ENCODE measurements around the gene RPL36AL. TPM values are rescaled to one million over a fixed set of nuclear protein-coding genes. Genes with fewer than 3 reads are reported as not detected.
"Not testable (repeated sequence)": the region's sequence is repeated elsewhere in the genome, so short reads cannot be mapped to it uniquely, and the experiment has no call there.

The RPL36AL gene
- total RNA-seq, 1 experiment from 2014 or later, result 408 TPM

- H3K9me2 ChIP-seq (replicated peaks; ENCODE audit: low read length), result no peaks in the 10 kb centered on the region
- H3K9ac ChIP-seq (ENCODE audit: low read length), result peak overlapping the region; percentile 92
- CTCF ChIA-PET, result interaction anchor here (1.4 kb wide), 1 partner anchor 12 kb away, joined by 6 read pairs; no protein-coding TSS in a partner anchor
- peaks cover 31% of the 10 kb centered on the region for H4K20me1 ChIP-seq (ENCODE audit: low read length)
- H3K36me3 ChIP-seq (ENCODE audit: low read depth, low read length), result peaks cover 17% of the 10 kb centered on the region
- no peak for ATAC-seq
- H3K79me2 ChIP-seq (ENCODE audit: low read length), result peaks cover 91% of the 10 kb centered on the region
- H3K4me3 ChIP-seq (ENCODE audit: low read length), result peak overlapping the region; percentile 92
- DNase-seq, result peak; percentile 39
- H3F3A ChIP-seq (ENCODE audit: low read length, unreplicated experiment), result peaks cover 7% of the 10 kb centered on the region
- TSS peak; percentile 58 for BruUV-seq (replicated peaks)
- TF ChIP-seq EZH2phosphoT487 (IDR thresholded peaks at IDR 0.05; ENCODE audit: borderline replicate concordance, low read length), result no peak
- H3K27me3 ChIP-seq (ENCODE audit: low read length), result no peaks in the 10 kb centered on the region
- H2AFZ ChIP-seq (ENCODE audit: low read length), result peak overlapping the region; percentile 72; the same call in 1 of the 2 replicates
- H3K27ac ChIP-seq (ENCODE audit: low read length), result no peak overlapping the region
- POLR2A ChIA-PET (ENCODE audit: unreplicated experiment), result no interaction called here
- H3K4me2 ChIP-seq (ENCODE audit: low read length), result peak overlapping the region; percentile 96
- H3K9me3 ChIP-seq (ENCODE audit: low read length), result no peaks in the 10 kb centered on the region
- peaks cover 45% of the 10 kb centered on the region for H3K4me1 ChIP-seq (ENCODE audit: insufficient read depth, low read length)
- intact Hi-C loops (cut with micrococcal nuclease), result loop anchor here (5.0 kb wide), 1 partner anchor 70 kb away; the partner anchor contains the start of gene KLHDC1
These were observed 1.7 kb upstream of the RPL36AL start for GRCh38 chr14:49622022-49622607.

- H3K27me3 ChIP-seq (ENCODE audit: low read length), result no peaks in the 10 kb centered on the region
- intact Hi-C loops (cut with micrococcal nuclease), result loop anchor here (5.0 kb wide), 1 partner anchor 71 kb away; the partner anchor contains the start of gene KLHDC1
- CTCF ChIA-PET, result interaction anchor here (0.7 to 1.7 kb wide), 3 partner anchors 13 to 160 kb away, joined by 4 to 8 read pairs (median 6); no protein-coding TSS in a partner anchor
- BruUV-seq (replicated peaks), result no TSS peak
- H3K27ac ChIP-seq (ENCODE audit: low read length), result peak overlapping the region; percentile 85; the same call in 1 of the 2 replicates
- peaks cover 15% of the 10 kb centered on the region for H3K36me3 ChIP-seq (ENCODE audit: low read depth, low read length)
- H2AFZ ChIP-seq (ENCODE audit: low read length), result peak overlapping the region; percentile 72
- no peaks in the 10 kb centered on the region for H3K9me3 ChIP-seq (ENCODE audit: low read length)
- peaks cover 45% of the 10 kb centered on the region for H3K4me1 ChIP-seq (ENCODE audit: insufficient read depth, low read length)
- H4K20me1 ChIP-seq (ENCODE audit: low read length), result peaks cover 31% of the 10 kb centered on the region
- peak overlapping the region; percentile 92 for H3K9ac ChIP-seq (ENCODE audit: low read length)
- peaks cover 90% of the 10 kb centered on the region for H3K79me2 ChIP-seq (ENCODE audit: low read length)
- TF ChIP-seq, protein P1, sequence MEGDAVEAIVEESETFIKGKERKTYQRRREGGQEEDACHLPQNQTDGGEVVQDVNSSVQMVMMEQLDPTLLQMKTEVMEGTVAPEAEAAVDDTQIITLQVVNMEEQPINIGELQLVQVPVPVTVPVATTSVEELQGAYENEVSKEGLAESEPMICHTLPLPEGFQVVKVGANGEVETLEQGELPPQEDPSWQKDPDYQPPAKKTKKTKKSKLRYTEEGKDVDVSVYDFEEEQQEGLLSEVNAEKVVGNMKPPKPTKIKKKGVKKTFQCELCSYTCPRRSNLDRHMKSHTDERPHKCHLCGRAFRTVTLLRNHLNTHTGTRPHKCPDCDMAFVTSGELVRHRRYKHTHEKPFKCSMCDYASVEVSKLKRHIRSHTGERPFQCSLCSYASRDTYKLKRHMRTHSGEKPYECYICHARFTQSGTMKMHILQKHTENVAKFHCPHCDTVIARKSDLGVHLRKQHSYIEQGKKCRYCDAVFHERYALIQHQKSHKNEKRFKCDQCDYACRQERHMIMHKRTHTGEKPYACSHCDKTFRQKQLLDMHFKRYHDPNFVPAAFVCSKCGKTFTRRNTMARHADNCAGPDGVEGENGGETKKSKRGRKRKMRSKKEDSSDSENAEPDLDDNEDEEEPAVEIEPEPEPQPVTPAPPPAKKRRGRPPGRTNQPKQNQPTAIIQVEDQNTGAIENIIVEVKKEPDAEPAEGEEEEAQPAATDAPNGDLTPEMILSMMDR (conservative IDR thresholded peaks at IDR 0.05; ENCODE audit: low read depth, low read length), result no peak
- TF ChIP-seq EZH2phosphoT487 (IDR thresholded peaks at IDR 0.05; ENCODE audit: borderline replicate concordance, low read length) (no peak), EZH2 (IDR thresholded peaks at IDR 0.05; ENCODE audit: low read length, unreplicated experiment) (no peak)
- H3K4me3 ChIP-seq (ENCODE audit: low read length), result peak overlapping the region; percentile 92
- H3K9me2 ChIP-seq (replicated peaks; ENCODE audit: low read length), result no peaks in the 10 kb centered on the region
- peak; percentile 43 for DNase-seq
- peaks cover 8% of the 10 kb centered on the region for H3F3A ChIP-seq (ENCODE audit: low read length, unreplicated experiment)
- POLR2A ChIA-PET (ENCODE audit: unreplicated experiment), result interaction anchor here (0.6 to 1.7 kb wide), 6 partner anchors 11 to 150 kb away, joined by 3 to 18 read pairs (median 5); partner anchors contain the start of gene LRR1
- H3K4me2 ChIP-seq (ENCODE audit: low read length), result peak overlapping the region; percentile 96
- ATAC-seq, result peak; percentile 18
These were observed 872 bp upstream of the RPL36AL start for GRCh38 chr14:49621114-49621881.

DNA sequence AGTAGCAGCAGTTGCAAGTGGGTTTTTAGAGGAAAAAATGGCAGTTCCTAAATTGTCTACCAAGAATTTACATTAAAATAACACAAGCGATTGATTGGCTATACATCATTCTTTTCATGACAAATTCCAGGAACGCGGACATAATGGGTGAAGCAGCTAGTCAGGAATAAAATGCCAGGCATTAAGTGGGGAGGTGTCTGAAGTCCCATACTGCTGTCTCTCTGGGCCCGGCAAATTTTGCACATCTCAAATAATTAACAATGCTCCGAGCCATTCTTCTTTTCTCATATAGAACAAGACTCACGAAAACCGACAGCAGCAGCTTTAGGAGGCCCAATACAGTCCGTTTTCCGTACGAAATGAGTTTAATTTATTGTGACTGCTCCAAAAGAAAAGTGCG, 696 bp downstream of the RPL36AL start:
- peaks cover 18% of the 10 kb centered on the region for H3K36me3 ChIP-seq (ENCODE audit: low read depth, low read length)
- H3K4me1 ChIP-seq (ENCODE audit: insufficient read depth, low read length), result peaks cover 45% of the 10 kb centered on the region
- ATAC-seq (no peak), DNase-seq (no peak)
- POLR2A ChIA-PET (ENCODE audit: unreplicated experiment), result interaction anchor here (0.6 to 1.7 kb wide), 13 partner anchors 9 to 1790 kb away, joined by 3 to 18 read pairs (median 5); partner anchors contain the start of genes LRR1, POLE2 and RPS29
- CTCF ChIA-PET, result interaction anchor here (1.7 kb wide), 1 partner anchor 14 kb away, joined by 8 read pairs; no protein-coding TSS in a partner anchor
- no peak overlapping the region for H2AFZ ChIP-seq (ENCODE audit: low read length)
- peaks cover 78% of the 10 kb centered on the region for H3K79me2 ChIP-seq (ENCODE audit: low read length)
- BruUV-seq (replicated peaks), result TSS peak; percentile 59
- intact Hi-C loops (cut with micrococcal nuclease), result loop anchor here (1.0 to 5.0 kb wide), 3 partner anchors 21 to 73 kb away; partner anchors contain the start of genes KLHDC1, LRR1 and RPS29
- TF ChIP-seq EZH2 (IDR thresholded peaks at IDR 0.05; ENCODE audit: low read length, unreplicated experiment), result no peak
- H3K9me3 ChIP-seq (ENCODE audit: low read length), result no peaks in the 10 kb centered on the region
- peak overlapping the region; percentile 92 for H3K9ac ChIP-seq (ENCODE audit: low read length)
- no peaks in the 10 kb centered on the region for H3K27me3 ChIP-seq (ENCODE audit: low read length)
- H3K9me2 ChIP-seq (replicated peaks; ENCODE audit: low read length), result no peaks in the 10 kb centered on the region
- H3K4me2 ChIP-seq (ENCODE audit: low read length), result peak overlapping the region; percentile 96
- H3F3A ChIP-seq (ENCODE audit: low read length, unreplicated experiment), result peaks cover 3% of the 10 kb centered on the region
- peaks cover 31% of the 10 kb centered on the region for H4K20me1 ChIP-seq (ENCODE audit: low read length)
- peak overlapping the region; percentile 92 for H3K4me3 ChIP-seq (ENCODE audit: low read length)
- H3K27ac ChIP-seq (ENCODE audit: low read length), result peak overlapping the region; percentile 85

DNA sequence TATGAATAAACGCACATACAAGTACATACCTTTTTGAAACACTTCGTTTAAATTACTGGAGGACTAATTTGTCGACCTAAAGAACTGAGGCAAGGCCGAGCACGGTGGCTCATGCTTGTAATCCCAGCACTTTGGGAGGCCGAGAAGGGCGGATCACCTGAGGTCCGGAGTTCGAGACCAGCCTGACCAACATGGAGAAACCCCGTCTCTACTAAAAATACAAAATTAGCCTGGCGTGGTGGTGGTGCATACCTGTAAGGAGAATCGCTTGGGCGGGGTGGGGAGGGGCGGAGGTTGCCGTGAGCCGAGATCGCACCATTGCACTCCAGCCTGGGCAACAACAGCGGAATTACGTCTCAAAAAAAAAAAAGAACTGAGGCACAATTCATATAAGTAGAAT, 1.2 kb downstream of the RPL36AL start:
- H3F3A ChIP-seq (ENCODE audit: low read length, unreplicated experiment); BruUV-seq (replicated peaks); DNase-seq; CTCF ChIA-PET; H3K9me3 ChIP-seq (ENCODE audit: low read length); intact Hi-C loops (cut with micrococcal nuclease); H2AFZ ChIP-seq (ENCODE audit: low read length); H3K27ac ChIP-seq (ENCODE audit: low read length); H3K9me2 ChIP-seq (replicated peaks; ENCODE audit: low read length); H3K27me3 ChIP-seq (ENCODE audit: low read length); ATAC-seq: not testable (repeated sequence)
- peak overlapping the region; percentile 96 for H3K4me2 ChIP-seq (ENCODE audit: low read length)
- H3K9ac ChIP-seq (ENCODE audit: low read length), result peak overlapping the region; percentile 92
- H3K4me3 ChIP-seq (ENCODE audit: low read length), result peak overlapping the region; percentile 92
- POLR2A ChIA-PET (ENCODE audit: unreplicated experiment), result interaction anchor here (1.7 kb wide), 1 partner anchor 15 kb away, joined by 18 read pairs; no protein-coding TSS in a partner anchor
- peaks cover 19% of the 10 kb centered on the region for H3K36me3 ChIP-seq (ENCODE audit: low read depth, low read length)
- H4K20me1 ChIP-seq (ENCODE audit: low read length), result peaks cover 31% of the 10 kb centered on the region
- peaks cover 42% of the 10 kb centered on the region for H3K4me1 ChIP-seq (ENCODE audit: insufficient read depth, low read length)
- peaks cover 74% of the 10 kb centered on the region for H3K79me2 ChIP-seq (ENCODE audit: low read length)

Measured in PC-3 (cell line).